GM18867 (cell line): ENCODE measurements around the gene GLUL.
"Not testable (repeated sequence)": the region's sequence is repeated elsewhere in the genome, so short reads cannot be mapped to it uniquely, and the experiment has no call there.

Experiments
- ATAC-seq: cut with Tn5 transposase; IDR thresholded peaks from one replicate; pipeline ENCODE4 v1.9.1; 2021; ENCODE audit warnings: mild to moderate bottlenecking, moderate library complexity; ENCODE audit not compliant: unreplicated experiment

GLUL gene

DNA sequence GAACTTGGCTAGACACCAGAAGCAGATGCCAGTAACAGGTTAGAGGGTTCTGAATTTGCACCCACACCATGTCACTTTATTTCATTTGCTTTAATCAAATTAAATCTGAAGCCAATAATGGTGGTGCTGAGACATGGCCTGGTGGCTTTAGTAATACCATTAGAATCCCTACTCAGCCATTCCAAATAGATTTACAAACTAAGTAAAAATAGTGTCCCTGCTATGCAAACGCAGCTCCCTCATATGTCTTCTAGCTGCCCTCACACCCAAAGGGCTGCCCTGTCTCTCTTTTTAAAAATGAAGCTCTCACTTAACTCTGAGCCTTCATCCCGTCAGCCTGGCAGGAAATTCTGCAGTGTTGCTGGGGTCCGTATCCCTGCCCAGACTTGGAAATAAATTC, 21.1 kb downstream of the GLUL start:
- ATAC-seq = no peak

DNA sequence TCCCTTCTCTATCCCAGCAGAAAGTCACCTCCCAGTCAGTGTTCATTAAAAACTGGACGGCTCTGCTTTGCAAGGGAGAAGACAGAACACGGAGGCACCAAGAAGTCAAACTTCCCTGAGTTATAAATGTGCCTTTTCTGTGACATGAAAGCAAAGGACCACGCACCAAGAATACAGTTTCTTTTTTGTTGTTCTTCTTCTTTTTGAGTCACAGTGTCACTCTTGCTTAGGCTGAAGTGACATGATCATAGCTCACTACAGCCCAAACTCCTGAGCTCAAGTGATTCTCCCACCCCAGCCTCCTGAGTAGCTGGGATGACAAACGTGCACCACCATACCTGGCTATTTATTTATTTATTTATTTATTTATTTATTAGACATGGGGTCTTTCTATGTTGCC, 22.7 kb downstream of the GLUL start:
- ATAC-seq = peak; percentile 38

DNA sequence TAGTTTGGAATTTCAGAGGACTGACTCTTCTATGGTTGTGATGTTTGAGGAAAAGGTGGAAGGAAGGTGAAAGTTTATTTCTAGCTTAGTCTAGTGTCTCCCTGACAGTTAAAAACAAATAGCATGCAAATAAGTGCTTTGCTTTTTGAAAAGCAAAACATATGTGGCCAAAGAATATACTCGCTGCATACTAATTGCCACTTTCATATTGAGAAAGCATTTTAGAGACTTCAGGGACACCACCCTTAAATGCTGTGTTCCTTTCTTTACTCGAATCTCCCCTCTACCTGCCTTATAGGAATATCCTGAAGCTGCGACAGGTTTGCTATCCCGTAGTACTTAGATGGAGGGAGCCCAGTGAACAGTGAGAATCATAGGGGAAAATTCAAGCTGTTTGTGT, 23.2 kb downstream of the GLUL start:
- ATAC-seq = no peak

DNA sequence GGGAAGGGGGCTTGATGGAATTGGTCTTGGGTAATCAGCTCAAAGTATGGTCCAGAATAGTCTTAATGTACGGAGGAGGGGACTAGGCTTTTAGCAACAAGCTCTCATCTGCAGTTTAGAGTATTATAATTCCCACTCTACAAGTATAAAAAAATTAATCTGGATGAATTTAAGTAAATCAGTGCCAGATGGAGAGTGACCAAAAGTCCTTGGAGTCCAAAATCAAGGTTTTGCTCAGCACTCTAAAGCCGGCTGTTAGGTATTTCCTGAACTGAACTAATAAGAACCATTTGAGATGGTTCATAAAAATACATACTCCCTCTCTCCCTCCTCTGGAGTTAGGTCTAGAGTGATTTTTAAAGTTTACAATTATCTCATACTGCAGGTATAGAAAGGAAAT, 23.7 kb downstream of the GLUL start:
- ATAC-seq = no peak

DNA sequence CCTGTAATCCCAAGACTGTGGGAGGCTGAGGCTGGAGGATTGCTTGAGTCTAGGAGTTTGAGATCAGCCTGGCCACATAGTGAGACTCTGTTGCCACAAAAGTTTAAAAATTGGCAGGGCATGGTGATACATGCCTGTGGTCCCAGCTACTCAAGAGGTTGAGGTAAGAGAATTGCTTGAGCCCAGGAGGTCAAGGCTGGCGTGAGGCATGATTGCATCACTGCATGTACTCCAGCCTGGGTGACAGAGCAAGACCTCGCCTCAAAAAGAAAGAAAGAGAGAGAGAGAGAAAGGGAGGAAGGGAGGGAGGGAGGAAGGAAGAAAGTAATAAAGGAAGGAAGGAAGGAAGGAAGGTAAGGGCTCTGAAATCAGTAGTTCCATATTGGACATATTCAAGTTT, 25.0 kb downstream of the GLUL start:
- ATAC-seq = no peak

DNA sequence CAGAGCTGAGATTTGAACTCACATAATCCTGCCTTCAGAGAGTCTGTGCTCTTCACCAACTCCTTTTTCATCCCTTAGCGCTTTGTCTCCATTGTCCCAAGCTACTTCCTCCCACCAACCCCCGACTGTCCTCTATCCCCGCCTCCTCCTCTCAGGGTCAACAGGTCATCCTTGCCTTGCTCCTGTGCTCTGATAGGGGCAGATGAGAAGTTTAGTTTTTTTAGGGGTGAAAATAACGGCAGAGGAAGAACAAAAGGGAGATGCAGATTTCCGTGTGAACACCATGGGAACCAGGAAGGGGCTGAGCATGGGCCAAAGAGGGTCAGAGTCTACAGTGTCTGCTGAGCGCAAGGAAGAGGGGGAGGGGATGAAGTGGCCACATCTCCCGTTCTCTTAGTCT, 31.9 kb downstream of the GLUL start:
- ATAC-seq = no peak

DNA sequence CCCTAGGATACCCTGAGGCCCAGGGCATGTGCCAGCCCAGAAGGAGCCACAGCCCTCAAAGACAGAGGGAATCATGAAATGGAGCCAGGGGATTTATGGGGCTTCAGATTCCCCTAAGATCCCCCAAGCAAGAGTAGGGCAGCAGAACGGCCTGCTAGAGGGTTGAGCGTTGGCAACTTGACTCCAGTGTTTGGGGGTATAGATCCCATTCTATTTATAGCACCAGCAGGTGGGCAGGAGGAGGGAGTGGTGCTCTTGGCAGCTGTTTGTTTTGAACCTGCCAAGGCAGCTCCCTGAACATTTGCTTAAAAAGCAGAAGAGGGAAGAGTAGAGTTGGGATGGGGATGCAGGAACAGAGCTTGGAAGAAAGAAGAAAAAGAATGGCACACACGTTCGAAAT, 33.7 kb downstream of the GLUL start:
- no peak for ATAC-seq

DNA sequence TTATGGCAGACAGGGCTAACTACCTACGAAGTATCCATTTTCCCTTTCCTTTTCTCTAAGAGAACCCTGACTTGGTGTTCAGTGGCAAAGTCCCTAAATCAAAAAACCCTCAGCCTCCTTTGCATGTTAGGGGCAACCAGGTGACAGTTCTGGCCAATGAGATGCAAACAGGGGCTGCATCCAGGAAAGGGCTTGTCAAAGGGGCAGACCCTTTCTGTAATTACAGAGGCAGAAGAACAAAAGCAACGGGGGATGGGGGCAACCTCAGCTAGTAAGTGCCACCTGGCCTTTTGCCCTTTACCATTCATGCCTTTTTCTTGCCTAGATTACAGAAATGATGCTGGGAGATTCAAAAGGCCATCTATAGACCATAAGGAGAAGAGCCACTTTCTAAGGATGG, 34.4 kb downstream of the GLUL start:
- no peak for ATAC-seq

DNA sequence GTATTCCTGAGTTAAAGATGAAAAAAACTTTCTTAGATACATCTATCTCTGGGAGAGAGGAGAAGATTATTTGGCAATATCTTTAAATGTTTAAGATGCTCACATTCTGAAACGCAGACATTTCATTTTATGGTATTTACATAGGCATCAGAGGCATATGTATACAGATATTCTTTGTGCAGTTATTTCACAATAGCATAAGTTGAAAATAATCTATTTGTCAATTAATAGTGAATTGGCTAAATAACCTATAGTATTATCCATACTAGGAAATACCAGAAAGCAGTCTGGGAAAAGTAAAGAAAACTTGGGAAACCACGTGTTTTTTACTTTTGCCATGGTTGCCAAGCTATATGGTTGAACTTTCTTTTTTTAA, 35.9 kb downstream of the GLUL start:
- ATAC-seq = no peak

DNA sequence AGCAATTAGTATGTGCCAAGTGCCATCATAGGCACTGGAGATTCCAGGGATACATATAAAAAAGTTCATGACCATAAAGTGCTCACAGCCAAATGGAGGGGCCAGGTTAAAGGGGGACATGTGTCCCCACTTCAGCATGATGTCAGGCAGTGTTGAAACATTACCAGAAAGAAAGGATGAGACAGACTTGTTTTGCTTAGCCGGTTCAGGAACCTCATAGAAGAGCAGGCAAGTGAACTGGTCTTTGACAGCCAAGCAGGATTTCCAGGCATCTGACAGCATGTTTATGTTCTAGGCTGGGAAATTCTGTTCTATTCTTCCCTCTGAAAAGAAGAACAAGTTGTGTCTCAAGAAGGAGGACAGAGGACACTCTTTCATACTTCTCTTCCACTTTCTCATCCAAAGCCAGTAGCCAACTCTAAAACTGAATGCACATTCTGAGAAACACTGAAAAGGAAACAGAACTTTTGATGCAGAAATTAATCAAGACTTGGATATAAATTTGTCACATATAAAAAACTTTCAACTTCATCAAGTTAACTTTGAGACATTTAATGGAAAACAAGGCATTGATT, 39.7 kb downstream of the GLUL start:
- no peak for ATAC-seq

DNA sequence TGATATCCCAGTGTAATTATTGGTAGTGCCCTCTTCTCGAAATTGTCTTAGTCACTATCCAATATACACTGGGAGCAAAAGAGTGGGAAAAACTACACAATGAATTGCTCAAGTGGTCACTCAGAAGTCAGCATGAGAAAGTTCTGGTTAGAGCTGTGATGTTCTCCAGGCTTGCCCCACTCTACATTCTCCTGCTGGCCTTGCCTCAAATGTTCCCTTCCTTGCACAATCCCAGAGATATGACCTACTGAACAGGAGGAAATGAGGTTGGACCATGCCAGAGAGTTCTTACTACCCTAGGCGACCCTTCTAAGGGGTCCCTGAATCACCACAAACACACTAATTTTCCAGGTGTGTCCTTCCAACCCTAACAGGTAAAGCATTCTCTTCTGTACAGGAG, 40.8 kb downstream of the GLUL start:
- no peak for ATAC-seq

DNA sequence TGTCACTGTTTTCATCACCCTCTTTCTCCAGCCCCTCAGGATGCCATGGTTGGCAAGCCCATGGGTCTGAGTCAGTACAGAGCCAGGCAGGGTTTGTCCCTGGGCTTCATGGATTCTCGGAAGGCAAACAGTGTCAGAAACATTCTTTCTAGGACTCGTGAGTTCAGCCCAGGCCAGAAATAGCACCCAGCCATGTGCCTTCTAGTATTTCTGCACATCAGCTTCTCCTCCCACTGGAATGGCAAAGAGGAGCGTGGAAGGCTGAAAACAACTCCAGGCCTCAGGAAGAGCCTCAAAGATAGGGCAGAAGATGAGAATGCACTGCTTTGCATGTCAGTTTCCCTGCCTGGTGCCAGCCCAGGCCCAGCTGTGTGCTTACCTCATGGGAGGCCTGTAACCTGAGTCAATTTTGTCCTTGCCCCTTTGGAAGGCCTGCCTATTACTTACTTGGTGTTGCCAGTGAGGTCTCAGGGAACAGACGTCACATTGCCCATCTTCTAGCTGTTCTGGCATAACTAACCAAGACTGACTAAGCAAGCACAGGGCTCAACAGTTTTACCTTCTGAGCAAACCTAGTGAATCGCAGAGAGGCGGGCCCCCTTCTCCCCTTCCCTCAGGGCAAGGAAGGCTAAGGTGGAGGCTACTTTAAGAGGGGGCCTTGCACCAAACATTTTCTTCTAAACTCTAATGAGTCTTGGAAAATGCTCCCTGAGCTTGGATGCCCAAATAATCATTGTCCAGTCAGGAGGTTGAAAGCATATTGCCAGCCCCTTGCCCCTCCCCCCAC, 42.4 kb downstream of the GLUL start:
- no peak for ATAC-seq

DNA sequence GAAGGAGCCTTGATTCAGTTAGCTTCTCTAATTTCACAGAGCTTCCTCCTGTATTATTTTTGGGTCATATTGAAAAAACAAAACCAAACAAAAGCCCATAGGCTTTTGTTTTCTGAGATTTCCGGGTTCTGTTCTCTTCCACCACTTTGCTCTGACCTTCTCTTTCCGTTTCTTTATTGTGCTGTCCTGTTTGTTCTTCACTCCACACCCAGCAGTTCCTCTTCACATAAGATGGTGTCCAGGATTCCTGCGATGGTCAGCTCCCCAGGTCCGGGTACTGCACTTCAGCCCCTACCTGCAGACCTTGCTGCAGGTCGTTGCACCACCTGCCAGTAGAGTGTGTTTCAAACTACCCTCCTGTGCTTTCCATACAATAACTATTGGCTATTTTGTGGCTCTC, 44.6 kb downstream of the GLUL start:
- no peak for ATAC-seq

DNA sequence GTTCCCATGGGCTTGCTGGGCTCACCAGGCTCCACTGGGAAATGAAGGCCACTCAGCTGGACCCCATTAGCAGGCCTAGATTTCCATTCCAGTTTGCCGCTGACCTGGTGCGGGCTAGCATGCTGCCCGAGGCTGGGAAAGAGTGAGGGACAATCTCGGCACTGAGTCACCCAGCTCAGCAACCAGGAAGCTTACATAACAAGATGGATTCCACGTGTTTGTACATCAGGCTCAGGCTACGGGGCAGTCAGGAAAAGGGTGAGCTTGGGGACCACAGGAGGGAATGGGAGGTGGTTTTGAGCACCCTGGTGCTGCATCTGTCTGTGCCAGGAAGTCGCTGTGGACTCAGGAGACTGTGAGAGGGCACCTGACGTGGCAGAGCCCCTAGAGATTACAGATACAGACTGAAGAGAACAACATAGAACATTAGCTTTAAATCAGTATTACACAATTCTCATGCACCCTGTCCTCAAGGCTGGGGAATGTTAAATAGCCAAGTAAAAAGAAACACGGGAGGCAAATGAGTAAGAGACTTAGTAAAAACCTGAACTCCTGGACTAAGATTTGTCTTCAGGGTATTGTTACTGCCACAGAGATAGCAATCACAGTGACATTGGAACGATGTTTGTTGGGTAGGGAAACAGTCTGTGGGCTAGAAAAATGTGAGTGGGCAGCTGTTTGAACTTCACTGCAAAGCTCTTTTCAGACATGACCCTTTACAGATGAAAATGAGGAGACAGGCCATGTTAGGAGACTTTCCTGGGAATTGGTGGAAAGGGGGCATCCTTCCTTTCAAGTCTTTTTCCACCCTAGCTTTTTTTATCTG, 51.1 kb downstream of the GLUL start:
- no peak for ATAC-seq

DNA sequence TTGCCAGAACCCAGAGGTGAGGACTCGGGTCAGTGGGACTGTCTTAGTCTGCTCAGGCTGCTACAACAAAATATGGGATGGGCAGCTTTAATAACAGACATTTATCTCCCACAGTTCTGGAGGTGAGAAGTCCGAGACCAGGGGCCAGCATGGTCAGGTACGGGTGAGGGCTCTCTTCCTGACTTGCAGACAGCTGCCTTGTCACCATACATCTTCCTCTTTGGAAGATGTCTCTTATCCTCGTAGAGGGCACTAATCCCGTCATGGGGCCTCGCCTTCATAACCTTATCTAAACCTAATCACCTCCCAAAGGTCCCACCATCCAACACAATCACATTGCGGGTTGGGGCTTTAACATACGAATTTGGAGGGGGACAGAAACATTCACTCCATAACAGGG, 51.9 kb downstream of the GLUL start:
- ATAC-seq = no peak

DNA sequence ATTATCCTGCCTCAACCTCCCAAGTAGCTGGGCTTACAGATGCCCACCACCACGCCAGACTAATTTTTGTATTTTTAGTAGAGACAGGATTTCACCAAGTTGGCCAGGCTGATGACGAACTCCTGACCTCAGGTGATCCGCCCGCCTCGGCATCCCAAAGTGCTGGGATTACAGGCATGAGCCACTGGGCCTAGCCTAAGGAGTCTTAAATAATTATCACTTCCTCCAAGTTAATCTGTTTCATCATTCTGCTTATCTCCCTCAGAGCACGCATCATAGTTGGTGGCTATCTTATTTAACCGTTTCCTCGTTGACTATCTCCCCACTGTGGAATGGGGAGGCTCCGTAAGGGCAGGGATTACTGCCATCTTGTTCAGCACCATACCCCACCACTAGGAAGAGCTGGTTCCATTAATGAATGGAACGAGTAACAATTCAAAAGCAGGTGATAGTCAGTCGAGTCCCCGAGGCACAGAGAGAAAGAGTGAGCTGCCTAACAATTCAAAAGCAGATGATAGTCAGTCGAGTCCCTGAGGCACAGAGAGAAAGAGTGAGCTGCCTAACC, 52.7 kb downstream of the GLUL start:
- no peak for ATAC-seq

DNA sequence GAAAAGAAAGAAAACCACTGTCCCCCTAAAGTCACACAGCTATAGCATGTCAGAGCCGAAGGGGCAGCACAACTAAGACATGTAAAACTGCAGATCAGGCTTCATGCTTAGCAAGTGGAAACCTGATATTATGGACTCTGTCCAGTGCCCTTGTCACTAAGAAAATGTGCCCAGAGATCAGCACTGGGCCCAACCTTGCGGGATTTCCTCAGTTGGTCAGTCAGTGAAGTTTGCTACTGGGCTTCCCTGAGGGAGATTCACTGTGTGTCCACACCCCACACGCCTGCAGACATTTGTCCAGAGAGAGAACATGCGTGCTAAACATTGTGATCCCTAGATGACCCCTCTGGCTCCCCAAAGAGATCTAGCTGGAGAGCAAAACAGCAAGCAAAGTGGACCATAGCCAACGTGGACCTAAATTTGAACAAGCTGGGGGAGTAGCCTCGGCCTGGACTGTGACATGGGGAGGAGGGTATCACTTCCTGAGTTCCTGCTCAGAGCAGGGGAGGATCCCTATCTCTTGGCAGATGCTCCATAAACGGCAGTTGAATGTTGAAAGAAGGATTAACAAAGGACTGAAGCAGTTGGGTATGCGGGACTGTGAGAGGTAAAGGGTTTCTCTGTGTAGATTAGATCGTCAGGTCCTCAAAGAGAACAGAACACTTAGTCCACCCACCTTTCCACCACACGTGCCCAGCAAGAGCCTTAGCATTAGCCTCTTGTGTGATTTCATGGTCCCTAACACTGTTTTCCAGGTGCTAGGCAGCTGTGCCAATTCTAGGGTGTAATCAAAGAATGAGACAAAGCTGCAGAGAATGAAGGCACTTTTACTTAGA, 53.6 kb downstream of the GLUL start:
- no peak for ATAC-seq

DNA sequence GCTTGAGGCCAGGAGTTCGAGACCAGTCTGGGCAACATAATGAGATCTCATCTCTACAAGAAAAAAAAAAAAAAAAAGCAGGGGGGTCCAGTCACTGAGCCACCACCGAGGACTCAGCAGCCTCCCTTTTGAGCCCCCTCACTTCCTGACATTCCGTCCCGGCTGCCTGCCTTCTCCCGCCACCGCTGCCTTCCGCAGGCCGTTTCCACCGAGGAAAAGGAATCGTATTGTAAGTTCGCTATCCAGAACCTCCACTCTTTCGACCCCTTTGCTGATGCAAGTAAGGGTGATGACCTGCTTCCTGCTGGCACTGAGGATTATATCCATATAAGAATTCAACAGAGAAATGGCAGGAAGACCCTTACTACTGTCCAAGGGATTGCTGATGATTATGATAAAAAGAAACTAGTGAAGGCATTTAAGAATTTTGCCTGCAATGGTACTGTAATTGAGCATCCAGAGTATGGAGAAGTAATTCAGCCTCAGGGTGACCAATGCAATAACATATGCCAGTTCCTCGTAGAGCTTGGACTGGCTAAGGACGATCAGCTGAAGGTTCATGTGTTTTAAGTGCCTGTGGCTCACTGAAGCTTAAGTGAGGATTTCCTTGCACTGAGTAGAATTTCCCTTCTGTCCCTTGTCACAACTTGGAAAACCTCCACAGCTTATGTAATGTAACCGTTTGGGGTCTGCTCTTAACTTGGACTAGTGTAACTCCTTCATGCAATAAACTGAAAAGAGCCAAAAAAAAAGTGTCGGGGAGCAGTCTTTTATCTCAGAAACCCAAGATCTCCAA, 55.6 kb downstream of the GLUL start:
- ATAC-seq = no peak

DNA sequence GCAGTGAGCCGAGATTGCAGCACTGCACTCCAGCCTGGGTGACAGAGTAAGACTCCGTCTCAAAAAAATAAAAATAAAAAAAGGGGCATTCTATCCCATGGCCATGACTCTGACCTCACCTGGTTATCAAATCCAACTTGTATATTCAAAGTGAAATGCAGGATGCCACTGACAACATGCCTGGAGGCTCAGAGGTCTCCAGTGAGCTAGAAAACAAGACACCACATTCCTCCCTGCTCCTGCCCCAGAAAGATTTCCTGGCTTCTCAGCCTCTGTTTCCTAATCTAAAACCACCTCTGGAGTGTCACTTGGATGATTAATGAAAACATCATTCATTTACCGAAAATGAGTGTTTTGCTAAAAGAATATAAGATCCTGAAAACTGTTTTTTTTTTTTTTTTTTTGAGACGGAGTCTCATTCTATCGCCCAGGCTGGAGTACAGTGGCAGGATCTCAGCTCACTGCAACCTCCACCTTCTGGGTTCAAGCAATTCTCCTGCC, 58.5 kb downstream of the GLUL start:
- ATAC-seq = not testable (repeated sequence)
